Superior temporal gyrus (tissue), 1 donor: ENCODE results near the gene GPC6.

Experiments used
- DNase-seq: peaks from one replicate; pipeline ENCODE4 v3.0.0-alpha.2; 2016; ENCODE audit errors: extremely low spot score

Gene GPC6

GRCh38 chr13:94243551-94243950 lies 1016.9 kb downstream of the GPC6 start:
- no peak for DNase-seq

- no peak for DNase-seq
These were observed 1019.9 kb downstream of the GPC6 start for GRCh38 chr13:94246495-94246894.

- DNase-seq: no peak
These were observed 1021.3 kb downstream of the GPC6 start for GRCh38 chr13:94247890-94248289.

GRCh38 chr13:94248454-94249228 lies 1022.0 kb downstream of the GPC6 start:
- DNase-seq: no peak

- DNase-seq: no peak
These were observed 1022.9 kb downstream of the GPC6 start for GRCh38 chr13:94249512-94249911.

- DNase-seq: no peak
These were observed 1025.4 kb downstream of the GPC6 start for GRCh38 chr13:94251831-94252608.

- DNase-seq: no peak
These were observed 1028.1 kb downstream of the GPC6 start for GRCh38 chr13:94254737-94255136.

GRCh38 chr13:94256721-94257120 lies 1030.1 kb downstream of the GPC6 start:
- DNase-seq: no peak

GRCh38 chr13:94259984-94260383 lies 1033.4 kb downstream of the GPC6 start:
- no peak for DNase-seq

DNA sequence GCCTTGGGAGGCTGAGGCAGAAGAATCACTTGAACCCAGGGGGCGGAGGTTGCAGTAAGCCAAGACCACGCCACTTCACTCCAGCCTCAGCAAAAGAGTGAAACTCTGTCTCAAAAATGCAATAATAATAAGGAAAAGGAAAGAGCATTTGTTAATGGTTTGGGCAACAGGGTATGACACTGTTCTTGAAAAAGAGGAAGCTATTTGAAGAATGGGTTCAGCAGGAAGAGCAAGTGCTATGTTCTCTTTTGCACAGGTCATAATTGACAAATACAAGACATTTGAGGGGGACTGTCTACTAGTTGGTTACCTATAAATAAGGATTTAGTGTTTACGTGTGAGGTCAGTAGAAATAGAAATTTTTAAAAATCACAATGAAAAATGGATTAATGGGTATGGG lies 1034.6 kb downstream of the GPC6 start:
- no peak for DNase-seq

DNA sequence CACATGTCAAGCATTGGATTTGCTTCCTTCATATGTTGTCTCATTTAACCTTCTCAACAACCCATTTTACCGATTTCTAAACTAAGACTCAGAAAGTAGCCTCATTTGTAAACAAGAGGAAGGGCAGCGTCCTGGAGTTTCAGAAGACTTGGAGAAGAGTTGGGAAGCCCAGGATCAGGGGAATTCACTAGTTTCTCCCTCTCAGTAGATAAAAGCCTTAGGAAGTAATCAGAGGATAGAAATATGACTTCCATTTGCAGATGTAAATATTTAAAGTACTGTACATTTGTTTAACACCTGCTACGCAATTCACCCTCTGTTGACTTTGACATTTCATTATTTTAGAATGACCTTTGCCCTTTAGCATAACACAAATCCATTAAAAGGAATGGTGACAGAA lies 1036.4 kb downstream of the GPC6 start:
- no peak for DNase-seq

DNA sequence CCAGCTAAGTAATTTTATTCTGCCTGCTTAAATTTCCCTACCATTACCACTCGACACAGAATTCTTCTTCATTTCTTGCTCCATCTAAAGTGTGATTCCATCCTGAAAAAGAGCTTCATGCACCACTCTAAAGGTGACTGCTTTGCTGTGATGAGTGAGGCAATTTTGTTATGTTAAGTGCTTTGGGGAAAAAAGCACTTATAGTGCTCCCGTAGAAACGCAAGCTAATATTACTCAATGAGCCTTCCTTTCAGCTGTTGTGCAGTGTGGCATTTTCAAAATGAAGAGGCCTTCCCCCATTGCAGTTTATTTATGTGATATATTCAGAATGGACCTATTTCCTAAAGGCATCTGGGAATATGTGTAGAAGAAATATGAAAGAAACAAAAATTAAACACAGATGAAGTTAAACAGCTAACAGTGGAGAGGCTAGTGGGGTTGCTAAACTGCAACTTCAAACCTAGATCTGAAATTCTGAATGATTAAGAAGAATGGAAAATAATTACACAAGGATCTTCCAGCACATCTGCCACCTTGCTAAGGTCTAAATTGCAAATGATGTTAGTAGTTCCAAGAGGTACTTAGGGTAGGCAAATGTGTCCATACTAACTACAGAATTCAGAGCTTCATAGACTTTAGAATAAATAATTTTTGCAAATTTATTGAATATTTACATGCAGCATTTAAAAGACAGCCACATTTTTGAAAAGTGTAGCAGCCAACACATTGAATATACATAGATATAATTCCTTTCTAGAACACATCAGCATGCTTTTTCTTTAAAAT lies 1041.2 kb downstream of the GPC6 start:
- no peak for DNase-seq

GRCh38 chr13:94268661-94269060 lies 1042.1 kb downstream of the GPC6 start:
- no peak for DNase-seq

- no peak for DNase-seq
These were observed 1043.0 kb downstream of the GPC6 start for GRCh38 chr13:94269557-94269956.

DNA sequence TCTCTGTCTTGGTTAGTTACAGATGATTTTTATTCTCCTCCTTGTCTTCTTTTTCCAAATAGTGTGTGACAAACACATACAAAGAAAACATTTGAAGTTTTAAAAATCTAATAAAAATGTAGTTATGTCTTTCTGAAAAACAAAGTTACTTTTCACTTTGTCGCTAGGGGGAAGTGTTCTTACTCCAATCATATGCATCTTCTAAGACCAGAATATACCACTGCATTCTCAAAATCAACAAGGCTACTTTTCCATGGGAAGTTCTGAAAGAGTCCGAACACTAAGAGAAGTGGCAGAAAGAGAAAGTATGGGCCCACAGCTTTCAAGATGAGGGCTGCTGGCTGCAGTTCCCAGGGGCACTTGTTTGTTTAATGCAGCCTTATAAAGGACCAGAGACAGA lies 1043.9 kb downstream of the GPC6 start:
- DNase-seq: no peak

DNA sequence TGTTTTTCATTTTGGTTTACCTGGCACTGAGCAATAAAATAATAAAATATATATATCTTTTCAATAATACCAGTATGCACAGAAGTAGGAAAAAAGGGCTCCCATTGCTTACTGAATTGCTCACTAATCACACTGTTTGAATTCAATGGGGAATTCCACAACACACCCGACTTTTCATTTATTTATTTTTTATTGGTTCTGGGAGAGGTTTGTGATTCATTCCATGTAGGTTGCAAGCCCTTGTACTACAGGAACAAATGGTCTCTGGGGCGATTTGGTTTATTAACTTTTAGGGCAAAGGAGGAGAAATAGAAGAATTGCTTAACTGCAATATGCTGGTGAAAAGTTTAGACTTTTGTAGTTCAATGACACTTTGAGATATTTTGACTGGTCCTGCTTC lies 1045.4 kb downstream of the GPC6 start:
- no peak for DNase-seq

- no peak for DNase-seq
These were observed 1053.7 kb downstream of the GPC6 start for GRCh38 chr13:94280349-94280748.

DNA sequence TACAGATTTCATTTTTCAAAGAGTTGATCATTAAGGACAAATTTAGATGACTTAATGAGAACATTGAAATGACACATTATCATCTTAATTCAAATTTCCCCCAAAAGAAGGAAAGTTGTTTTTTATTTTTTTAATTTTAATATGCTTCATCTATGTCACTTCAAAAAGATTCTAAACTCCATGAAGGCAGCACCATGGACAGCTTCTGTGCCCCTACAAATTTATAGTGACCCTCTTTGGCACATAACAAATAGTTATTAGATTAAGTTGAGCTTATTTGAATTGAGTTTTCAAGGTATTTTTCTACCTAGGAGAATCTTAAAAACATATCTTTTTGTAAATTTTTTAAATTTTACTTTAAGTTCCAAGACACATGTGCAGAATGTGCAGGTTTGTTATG lies 1054.2 kb downstream of the GPC6 start:
- no peak for DNase-seq

GRCh38 chr13:94286581-94286980 lies 1060.0 kb downstream of the GPC6 start:
- no peak for DNase-seq

- DNase-seq: no peak
These were observed 1065.2 kb downstream of the GPC6 start for GRCh38 chr13:94291631-94292322.

GRCh38 chr13:94292323-94292640 lies 1065.7 kb downstream of the GPC6 start:
- DNase-seq: no peak

- DNase-seq: no peak
These were observed 1069.9 kb downstream of the GPC6 start for GRCh38 chr13:94296471-94296870.
